DND-41 (cell line): Measurements from ENCODE around the gene ASIC2.

ENCODE experiments used
- ATAC-seq: fragments of 200-7000 bp; cut with Tn5 transposase; 3 replicates; pipeline ENCODE4 v1.9.1; 2021; ENCODE audit warnings: low read depth; ENCODE audit not compliant: insufficient read depth
- DNase-seq: peaks from one replicate; pipeline ENCODE4 v3.0.0-alpha.2; 2020
- H2AFZ ChIP-seq: 2 replicates; pipeline ENCODE4 v1.6.0; 2012; ENCODE audit warnings: low read depth, low read length
- H3K27ac ChIP-seq: 2 replicates; pipeline ENCODE4 v1.5.1; 2012; ENCODE audit warnings: low read length, inconsistent platforms
- H3K27me3 ChIP-seq: fragments of 200-600 bp; sonication (generic); 2 replicates; pipeline ENCODE4 v1.6.0; 2012; ENCODE audit warnings: low read length, mild to moderate bottlenecking, inconsistent platforms; ENCODE audit not compliant: insufficient read depth, poor library complexity
- H3K36me3 ChIP-seq: 2 replicates; pipeline ENCODE4 v1.5.1; 2012; ENCODE audit warnings: low read length, inconsistent platforms; ENCODE audit not compliant: insufficient read depth
- H3K4me1 ChIP-seq: 2 replicates; pipeline ENCODE4 v1.5.1; 2012; ENCODE audit warnings: mild to moderate bottlenecking, low read length; ENCODE audit not compliant: insufficient read depth
- H3K4me2 ChIP-seq: 2 replicates; pipeline ENCODE4 v1.6.0; 2012; ENCODE audit warnings: mild to moderate bottlenecking, moderate library complexity, low read length, inconsistent platforms; ENCODE audit not compliant: insufficient read depth
- H3K4me3 ChIP-seq, 2 experiments: fragments of 200-600 bp in 1 of 2; shearing (Covaris generic) in 1 of 2; 2 replicates each; pipeline ENCODE4 v1.5.1; 2012 to 2016; ENCODE audit warnings: inconsistent platforms in 2 of 2, low read length in 2 of 2, mild to moderate bottlenecking in 2 of 2, low read depth in 1 of 2, moderate library complexity in 1 of 2
- H3K79me2 ChIP-seq: 2 replicates; pipeline ENCODE4 v1.6.0; 2012; ENCODE audit warnings: low read length, inconsistent platforms; ENCODE audit not compliant: insufficient read depth
- H3K9ac ChIP-seq: 2 replicates; pipeline ENCODE4 v1.6.0; 2012; ENCODE audit warnings: low read depth, mild to moderate bottlenecking, inconsistent platforms, low read length, moderate library complexity
- H3K9me3 ChIP-seq: 2 replicates; pipeline ENCODE4 v1.5.1; 2012; ENCODE audit warnings: low read length, moderate library complexity, mild to moderate bottlenecking, inconsistent platforms; ENCODE audit not compliant: insufficient read depth, severe bottlenecking
- H4K20me1 ChIP-seq: 2 replicates; pipeline ENCODE4 v1.6.0; 2012; ENCODE audit warnings: low read length; ENCODE audit not compliant: insufficient read depth
- CTCF ChIP-seq: IDR thresholded peaks from 2 replicates; pipeline ENCODE4 v1.5.1; 2012; ENCODE audit warnings: borderline replicate concordance, low read length, moderate library complexity, mild to moderate bottlenecking; ENCODE audit not compliant: poor library complexity, severe bottlenecking; ENCODE audit errors: extremely low read depth
- EZH2 ChIP-seq: IDR thresholded peaks from 3 replicates; pipeline ENCODE4 v1.6.1; 2012; ENCODE audit warnings: borderline replicate concordance, low read depth, mild to moderate bottlenecking, moderate library complexity, low read length, inconsistent platforms; ENCODE audit not compliant: severe bottlenecking

The ASIC2 gene

GRCh38 chr17:33038740-33039139, 254.4 kb downstream of the ASIC2 start:
- DNase-seq (peak; percentile 11), ATAC-seq (no peak)
- Histone ChIP-seq H2AFZ (no peak overlapping the region), H3K36me3 (no peaks in the 10 kb centered on the region), H3K9ac (no peak overlapping the region), H3K27me3 (no peaks in the 10 kb centered on the region), H3K79me2 (no peaks in the 10 kb centered on the region), H4K20me1 (no peaks in the 10 kb centered on the region), H3K4me1 (no peaks in the 10 kb centered on the region), H3K9me3 (no peaks in the 10 kb centered on the region), H3K4me3 (no peak overlapping the region), H3K4me2 (no peak overlapping the region), H3K27ac (no peak overlapping the region)
- TF ChIP-seq EZH2 (no peak), CTCF (peak; percentile 68)

- H3K4me3 ChIP-seq, result no peak overlapping the region
- H3K4me1 ChIP-seq, result no peaks in the 10 kb centered on the region
- H3K79me2 ChIP-seq, result no peaks in the 10 kb centered on the region
- no peak overlapping the region for H3K27ac ChIP-seq
- H3K36me3 ChIP-seq, result no peaks in the 10 kb centered on the region
- H3K9ac ChIP-seq, result no peak overlapping the region
- H3K27me3 ChIP-seq, result no peaks in the 10 kb centered on the region
- H3K4me2 ChIP-seq, result no peak overlapping the region
- H4K20me1 ChIP-seq, result no peaks in the 10 kb centered on the region
- no peak for DNase-seq
- no peaks in the 10 kb centered on the region for H3K9me3 ChIP-seq
- ATAC-seq, result no peak
- no peak overlapping the region for H2AFZ ChIP-seq
- TF ChIP-seq CTCF (no peak), EZH2 (no peak)
These were observed 259.9 kb downstream of the ASIC2 start for GRCh38 chr17:33033176-33033575.

- Histone ChIP-seq H3K27me3 (no peaks in the 10 kb centered on the region), H3K4me2 (no peak overlapping the region), H3K4me1 (no peaks in the 10 kb centered on the region), H3K36me3 (no peaks in the 10 kb centered on the region), H3K79me2 (no peaks in the 10 kb centered on the region), H2AFZ (no peak overlapping the region), H3K9ac (no peak overlapping the region), H3K9me3 (no peaks in the 10 kb centered on the region), H3K27ac (no peak overlapping the region), H3K4me3 (no peak overlapping the region), H4K20me1 (no peaks in the 10 kb centered on the region)
- TF ChIP-seq CTCF (no peak), EZH2 (no peak)
- ATAC-seq (no peak), DNase-seq (no peak)
These were observed 264.3 kb downstream of the ASIC2 start for GRCh38 chr17:33028778-33029177.

- Histone ChIP-seq H3K4me2 (no peak overlapping the region), H3K9ac (no peak overlapping the region), H3K27me3 (no peaks in the 10 kb centered on the region), H3K27ac (no peak overlapping the region), H2AFZ (no peak overlapping the region), H3K9me3 (no peaks in the 10 kb centered on the region), H3K79me2 (no peaks in the 10 kb centered on the region), H3K4me1 (no peaks in the 10 kb centered on the region), H3K4me3 (no peak overlapping the region), H4K20me1 (no peaks in the 10 kb centered on the region), H3K36me3 (no peaks in the 10 kb centered on the region)
- no peak for DNase-seq
- ATAC-seq, result no peak
- TF ChIP-seq EZH2, result no peak
- no peak for TF ChIP-seq CTCF
These were observed 265.0 kb downstream of the ASIC2 start for GRCh38 chr17:33028061-33028460.
